IMR-90 (cell line): ENCODE data around the gene SLC38A8. TPM values are rescaled to one million over a fixed set of nuclear protein-coding genes. Genes with fewer than 3 reads are reported as not detected.

Experiments used
- ATAC-seq: fragments of 200-7000 bp; cut with Tn5 transposase; 2 replicates; pipeline ENCODE4 v1.9.1; 2020; ENCODE audit warnings: low read depth, mild to moderate bottlenecking, moderate library complexity
- BruUV-seq: library from RNA; stranded (reverse); fragments of 400-500 nt; replicated peaks from 2 replicates; lab custom pipeline; 2021; lab: Mats Ljungman, UMichigan
- CTCF ChIA-PET: fragments of 300-600 bp; formaldehyde crosslinking; extraction: SDS; loops from one replicate; lab custom pipeline; 2021; ENCODE audit warnings: antibody characterized with exemption; lab: Yijun Ruan, JAX
- POLR2A ChIA-PET: fragments of 300-600 bp; sonication (Branson Sonifier 250); formaldehyde crosslinking; loops from one replicate; lab custom pipeline; 2022; ENCODE audit warnings: antibody characterized with exemption; ENCODE audit not compliant: unreplicated experiment; lab: Charles Lee
- DNase-seq: peaks from one replicate; pipeline ENCODE4 v3.0.0; 2013
- H2AFZ ChIP-seq: replicated peaks from 2 replicates; pipeline ENCODE3; 2013; ENCODE audit warnings: low read length, mild to moderate bottlenecking; ENCODE audit not compliant: poor library complexity
- H2AK5ac ChIP-seq: 2 replicates; pipeline ENCODE4 v1.6.1; 2013; ENCODE audit warnings: low read depth, low read length, inconsistent platforms
- H2AK9ac ChIP-seq: replicated peaks from 2 replicates; pipeline ENCODE3; 2013; ENCODE audit warnings: mild to moderate bottlenecking, low read depth, low read length, moderate library complexity; ENCODE audit not compliant: poor library complexity
- H2BK120ac ChIP-seq: 2 replicates; pipeline ENCODE4 v1.6.1; 2013; ENCODE audit warnings: low read depth, low read length, inconsistent platforms
- H2BK15ac ChIP-seq: 3 replicates; pipeline ENCODE4 v1.6.1; 2013; ENCODE audit warnings: low read depth, low read length, inconsistent platforms
- H2BK20ac ChIP-seq: 2 replicates; pipeline ENCODE4 v1.6.1; 2013; ENCODE audit warnings: low read depth, mild to moderate bottlenecking, inconsistent platforms, low read length, moderate library complexity
- H2BK5ac ChIP-seq: 2 replicates; pipeline ENCODE4 v1.6.1; 2013; ENCODE audit warnings: mild to moderate bottlenecking, low read depth, low read length, inconsistent platforms; ENCODE audit not compliant: poor library complexity, severe bottlenecking
- H3K14ac ChIP-seq: replicated peaks from 2 replicates; pipeline ENCODE4 v1.6.1; 2013; ENCODE audit warnings: low read depth, low read length, inconsistent platforms
- H3K18ac ChIP-seq: 2 replicates; pipeline ENCODE4 v1.6.1; 2013; ENCODE audit warnings: low read depth, low read length, control low read depth
- H3K23ac ChIP-seq: 2 replicates; pipeline ENCODE4 v1.6.1; 2013; ENCODE audit warnings: low read depth, low read length, inconsistent platforms
- H3K27ac ChIP-seq: 2 replicates; pipeline ENCODE4 v1.5.1; 2013; ENCODE audit warnings: mild to moderate bottlenecking, control low read depth, low read length; ENCODE audit not compliant: insufficient read depth
- H3K27me3 ChIP-seq: 2 replicates; pipeline ENCODE4 v1.6.1; 2013; ENCODE audit warnings: low read length; ENCODE audit not compliant: control insufficient read depth, insufficient read depth
- H3K36me3 ChIP-seq: 2 replicates; pipeline ENCODE4 v1.6.1; 2013; ENCODE audit warnings: low read length, mixed read lengths; ENCODE audit not compliant: control insufficient read depth, insufficient read depth
- H3K4ac ChIP-seq: 2 replicates; pipeline ENCODE4 v1.6.1; 2013; ENCODE audit warnings: low read depth, low read length, inconsistent platforms
- H3K4me1 ChIP-seq: 2 replicates; pipeline ENCODE4 v1.6.1; 2013; ENCODE audit warnings: low read length, mixed read lengths; ENCODE audit not compliant: control insufficient read depth, insufficient read depth
- H3K4me2 ChIP-seq: 2 replicates; pipeline ENCODE4 v1.6.1; 2013; ENCODE audit warnings: low read depth, mild to moderate bottlenecking, control low read depth, low read length, moderate library complexity
- H3K4me3 ChIP-seq: 2 replicates; pipeline ENCODE4 v1.5.1; 2013; ENCODE audit warnings: low read depth, mild to moderate bottlenecking, control low read depth, low read length, moderate library complexity; ENCODE audit not compliant: insufficient read depth
- H3K56ac ChIP-seq: 2 replicates; pipeline ENCODE4 v1.6.1; 2013; ENCODE audit warnings: low read length, inconsistent platforms; ENCODE audit not compliant: insufficient read depth; ENCODE audit errors: extremely low read depth
- H3K79me1 ChIP-seq, 2 experiments: 2 replicates each; pipeline ENCODE4 v1.6.1; 2013; ENCODE audit warnings: low read length in 2 of 2, inconsistent platforms in 1 of 2, low read depth in 1 of 2
- H3K9ac ChIP-seq: 2 replicates; pipeline ENCODE4 v1.6.1; 2013; ENCODE audit warnings: low read depth, low read length, control low read depth
- H3K9me1 ChIP-seq: 2 replicates; pipeline ENCODE4 v1.6.1; 2013; ENCODE audit warnings: low read length, inconsistent platforms; ENCODE audit not compliant: insufficient read depth
- H3K9me3 ChIP-seq: 2 replicates; pipeline ENCODE4 v1.6.1; 2013; ENCODE audit warnings: low read length; ENCODE audit not compliant: control insufficient read depth, insufficient read depth
- H4K20me1 ChIP-seq: 2 replicates; pipeline ENCODE4 v1.6.1; 2013; ENCODE audit warnings: low read length, inconsistent platforms; ENCODE audit not compliant: insufficient read depth
- H4K5ac ChIP-seq: 2 replicates; pipeline ENCODE4 v1.6.1; 2013; ENCODE audit warnings: mild to moderate bottlenecking, low read depth, low read length, control low read depth
- H4K8ac ChIP-seq, 2 experiments: 2 replicates each; pipeline ENCODE4 v1.6.1; 2013; ENCODE audit warnings: low read depth in 2 of 2, low read length in 2 of 2, control low read depth in 1 of 2, inconsistent platforms in 1 of 2
- H4K91ac ChIP-seq: 2 replicates; pipeline ENCODE4 v1.6.1; 2013; ENCODE audit warnings: low read depth, low read length, inconsistent platforms; ENCODE audit not compliant: insufficient read depth
- BHLHE40 ChIP-seq: fragments of 150-350 bp; IDR thresholded peaks from 2 replicates; pipeline ENCODE4 v1.6.1; 2016; ENCODE audit warnings: mild to moderate bottlenecking, low read depth, low read length
- CEBPB ChIP-seq: IDR thresholded peaks from 2 replicates; pipeline ENCODE4 v1.6.1; 2012; ENCODE audit warnings: low read depth, low read length, improper control_type of control experiment
- CHD1 ChIP-seq: IDR thresholded peaks from 2 replicates; pipeline ENCODE4 v1.6.1; 2012; ENCODE audit warnings: low read depth, low read length, improper control_type of control experiment
- CTCF ChIP-seq: conservative IDR thresholded peaks from 2 replicates; pipeline ENCODE4 v1.5.1; 2012; ENCODE audit warnings: mild to moderate bottlenecking, low read depth, low read length, improper control_type of control experiment
- ELK1 ChIP-seq: fragments of 150-350 bp; IDR thresholded peaks from 2 replicates; pipeline ENCODE4 v1.6.1; 2016; ENCODE audit warnings: low read depth, mild to moderate bottlenecking, low read length, moderate library complexity, borderline replicate concordance
- FOS ChIP-seq: fragments of 150-350 bp; IDR thresholded peaks from 2 replicates; pipeline ENCODE4 v1.6.1; 2016; ENCODE audit warnings: low read depth, low read length
- MAFK ChIP-seq: IDR thresholded peaks from 2 replicates; pipeline ENCODE4 v1.6.1; 2012; ENCODE audit warnings: low read depth, low read length, improper control_type of control experiment
- MAZ ChIP-seq: IDR thresholded peaks from 2 replicates; pipeline ENCODE4 v1.6.1; 2012; ENCODE audit warnings: low read depth, mild to moderate bottlenecking, low read length, improper control_type of control experiment, moderate library complexity, borderline replicate concordance
- MXI1 ChIP-seq: IDR thresholded peaks from 2 replicates; pipeline ENCODE4 v1.6.1; 2012; ENCODE audit warnings: low read depth, mild to moderate bottlenecking, low read length, moderate library complexity, borderline replicate concordance
- NFE2L2 ChIP-seq: fragments of 150-350 bp; IDR thresholded peaks from 2 replicates; pipeline ENCODE4 v1.6.1; 2016; ENCODE audit warnings: low read depth, mild to moderate bottlenecking, low read length
- POLR2A ChIP-seq: IDR thresholded peaks from 2 replicates; pipeline ENCODE4 v1.6.1; 2012; ENCODE audit warnings: mild to moderate bottlenecking, low read depth, low read length
- RAD21 ChIP-seq: IDR thresholded peaks from 2 replicates; pipeline ENCODE4 v1.6.1; 2012; ENCODE audit warnings: low read length, improper control_type of control experiment
- RCOR1 ChIP-seq: IDR thresholded peaks from 2 replicates; pipeline ENCODE4 v1.6.1; 2012; ENCODE audit warnings: mild to moderate bottlenecking, low read length, improper control_type of control experiment; ENCODE audit not compliant: insufficient replicate concordance
- RFX5 ChIP-seq: IDR thresholded peaks from 2 replicates; pipeline ENCODE4 v1.8.0; 2012; ENCODE audit warnings: low read depth, mild to moderate bottlenecking, low read length, moderate library complexity
- SMC3 ChIP-seq: fragments of 150-350 bp; IDR thresholded peaks from 2 replicates; pipeline ENCODE4 v1.6.1; 2016; ENCODE audit warnings: low read depth, mild to moderate bottlenecking, antibody characterized with exemption, low read length, moderate library complexity
- USF2 ChIP-seq: fragments of 150-350 bp; IDR thresholded peaks from 2 replicates; pipeline ENCODE4 v1.6.1; 2017; ENCODE audit warnings: mild to moderate bottlenecking, antibody characterized with exemption, low read length, low read depth
- WGBS, 2 experiments: methylation state at CpG; one replicate each; pipeline versions ENCODE4 v1.1.5 to v1.1.7; 2013; ENCODE audit warnings: missing lambda C conversion rate in 2 of 2; ENCODE audit not compliant: insufficient read length in 1 of 2; ENCODE audit errors: extremely low coverage in 2 of 2; 5-methylcytosine and 5-hydroxymethylcytosine counted together
- dilution Hi-C: fragments of 300-500 bp; cut with HindIII; formaldehyde crosslinking; loops from one replicate; pipeline ENCODE4 v1.14.3; 2018; ENCODE audit warnings: low sequenced_read_pairs; ENCODE audit not compliant: unreplicated experiment
- in situ Hi-C: fragments of 300-500 bp; cut with MboI; formaldehyde crosslinking; loops from 3 replicates; pipeline ENCODE4 v1.14.3; 2019; ENCODE audit warnings: low sequenced_read_pairs, inconsistent platforms, mixed read lengths
- intact Hi-C: fragments of 100-400 bp; cut with micrococcal nuclease; formaldehyde crosslinking; loops from 2 replicates; pipeline ENCODE4 v1.10.0; 2022
- polyA plus RNA-seq, 3 experiments: library from polyadenylated mRNA; depleted of rRNA; stranded (reverse); fragments of >200 nt; gene quantifications; 2 replicates each; pipeline ENCODE4 v1.2.3, GENCODE V29; 2012; ENCODE audit warnings: low replicate concordance in 1 of 3
- total RNA-seq: library from RNA; depleted of rRNA; stranded (reverse); fragments of >200 nt; gene quantifications from 2 replicates; pipeline ENCODE4 v1.2.3, GENCODE V29; 2012

The SLC38A8 gene
- total and polyA plus RNA-seq, 2 of the 4 experiments (the other 2 are of a cell fraction): not detected

DNA sequence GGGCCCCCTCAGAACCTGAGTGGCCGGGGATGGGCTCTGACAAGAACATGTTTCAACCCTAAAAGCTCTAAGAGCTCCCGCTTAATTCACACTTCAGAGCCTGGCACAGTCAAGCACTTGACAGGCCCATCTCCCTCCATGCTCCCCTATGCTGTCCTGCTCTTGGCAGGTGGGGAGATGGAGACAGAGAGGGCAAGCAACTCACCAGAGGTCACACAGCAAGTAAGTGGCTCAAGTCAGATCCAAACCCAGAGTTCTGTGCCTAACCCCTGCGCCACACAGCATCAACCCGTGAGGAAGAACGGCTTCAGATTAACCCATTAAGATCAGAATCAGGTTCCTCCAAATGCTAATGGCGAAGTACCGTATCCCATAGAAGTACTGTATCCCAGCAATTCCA, 38.2 kb downstream of the SLC38A8 start:
- H2BK20ac ChIP-seq: no peak overlapping the region
- H3K9me3 ChIP-seq: peaks cover 5% of the 10 kb centered on the region
- BruUV-seq: no TSS peak
- dilution Hi-C loops: no loop called here
- H3K36me3 ChIP-seq: no peaks in the 10 kb centered on the region
- DNase-seq (no peak), ATAC-seq (no peak)
- no peak overlapping the region for H2AFZ ChIP-seq
- 81% methylated on average over 5 of the region's 7 CpGs; no CpG with 5 or more reads in 1 of the 2 experiments for WGBS, 2 experiments
- no peak overlapping the region for H3K9ac ChIP-seq
- intact Hi-C loops: no loop called here
- no peak overlapping the region for H3K18ac ChIP-seq
- H3K14ac ChIP-seq: no peak overlapping the region
- no peak overlapping the region for H2AK9ac ChIP-seq
- H3K4ac ChIP-seq: no peak overlapping the region
- H2BK5ac ChIP-seq: no peak overlapping the region
- no peaks in the 10 kb centered on the region; the same call in 1 of the 2 replicates for H4K20me1 ChIP-seq
- no peak overlapping the region for H2BK15ac ChIP-seq
- no peak overlapping the region for H4K8ac ChIP-seq
- CTCF ChIA-PET: no interaction called here
- H3K27ac ChIP-seq: no peak overlapping the region
- POLR2A ChIA-PET: no interaction called here
- H2BK120ac ChIP-seq: no peak overlapping the region
- H4K5ac ChIP-seq: no peak overlapping the region
- no peaks in the 10 kb centered on the region for H3K79me1 ChIP-seq
- no peak overlapping the region for H2AK5ac ChIP-seq
- no peak overlapping the region for H3K23ac ChIP-seq
- no peak overlapping the region for H3K4me2 ChIP-seq
- peaks cover 57% of the 10 kb centered on the region for H3K27me3 ChIP-seq
- no peaks in the 10 kb centered on the region for H3K9me1 ChIP-seq
- H3K4me3 ChIP-seq: no peak overlapping the region
- TF ChIP-seq RFX5 (no peak), CHD1 (no peak), RAD21 (no peak), MAFK (no peak), SMC3 (no peak), MAZ (no peak), NFE2L2 (no peak), FOS (no peak), POLR2A (no peak), ELK1 (no peak), MXI1 (no peak), USF2 (no peak), CEBPB (no peak), RCOR1 (no peak), BHLHE40 (no peak), CTCF (no peak)
- H3K4me1 ChIP-seq: no peaks in the 10 kb centered on the region
- in situ Hi-C loops: no loop called here
- no peak overlapping the region for H3K56ac ChIP-seq
- no peak overlapping the region for H4K91ac ChIP-seq
